Epithelial cell of alveolus of lung (primary cell): Measurements from ENCODE around the gene SLC12A7. TPM values are rescaled to one million over a fixed set of nuclear protein-coding genes. Genes with fewer than 3 reads are reported as not detected.

ENCODE experiments used
- total RNA-seq: library from RNA; depleted of rRNA; stranded (reverse); fragments of >200 nt; gene quantifications from 2 replicates; pipeline ENCODE4 v1.2.1, GENCODE V29; 2015

The SLC12A7 gene
- total RNA-seq: 8.1 and 26.0 TPM in 2 replicates

GRCh38 chr5:1111727-1112289 is at the start of gene SLC12A7:
TSS of gene SLC12A7 (minus strand) at chr5:1112063. CDS start at chr5:1111991, 72 bp downstream.

GRCh38 chr5:1008451-1009358 is 103.2 kb downstream of the SLC12A7 start, which contains the start of gene NKD2:
TSS of gene NKD2 (plus strand) at chr5:1008802. CDS start at chr5:1009058, 256 bp downstream.

Other genes with a start within 250 kb of the SLC12A7 start
- gene BRD9, start 219.3 kb downstream of the SLC12A7 start, total RNA-seq: 27.3 and 30.6 TPM in 2 replicates
- gene TRIP13, start 219.2 kb downstream of the SLC12A7 start, total RNA-seq: 6.1 and 28.8 TPM in 2 replicates
- 2.1 and 102 TPM in 2 replicates for gene NKD2, start 103.3 kb downstream of the SLC12A7 start, total RNA-seq
- gene SLC6A19, start 89.5 kb upstream of the SLC12A7 start, total RNA-seq: not detected in 2 replicates
- not detected in 2 replicates for gene SLC6A18, start 113.3 kb upstream of the SLC12A7 start, total RNA-seq
- gene TERT, start 183.0 kb upstream of the SLC12A7 start, total RNA-seq: not detected in 2 replicates
- 91.5 and 115 TPM in 2 replicates for gene CLPTM1L, start 233.0 kb upstream of the SLC12A7 start, total RNA-seq